Measurements from ENCODE around the gene MAPKAP1.

The MAPKAP1 gene

GRCh38 chr9:125437771-125438221 lies 269.2 kb downstream of the MAPKAP1 start:
- no peak overlapping the region for H3K27ac ChIP-seq
- TF ChIP-seq CTCF (conservative IDR thresholded peaks at IDR 0.05): no peak

- H3K27ac ChIP-seq: no peak overlapping the region
- TF ChIP-seq CTCF (conservative IDR thresholded peaks at IDR 0.05): no peak
Measured at GRCh38 chr9:125436613-125437443, 270.2 kb downstream of the MAPKAP1 start.

GRCh38 chr9:125435776-125436612 lies 271.0 kb downstream of the MAPKAP1 start:
- TF ChIP-seq CTCF (conservative IDR thresholded peaks at IDR 0.05): no peak

GRCh38 chr9:125434986-125435775 lies 271.8 kb downstream of the MAPKAP1 start:
- no peak for TF ChIP-seq CTCF (conservative IDR thresholded peaks at IDR 0.05)
- no peak overlapping the region for H3K27ac ChIP-seq

More at GRCh38 chr9:125435776-125436612, 271.0 kb downstream of the MAPKAP1 start:
- no peak overlapping the region for H3K27ac ChIP-seq

- TF ChIP-seq CTCF (conservative IDR thresholded peaks at IDR 0.05): no peak
- no peak overlapping the region for H3K27ac ChIP-seq
Measured at GRCh38 chr9:125433461-125434011, 273.5 kb downstream of the MAPKAP1 start.

GRCh38 chr9:125432715-125433385 lies 274.2 kb downstream of the MAPKAP1 start:
- no peak for TF ChIP-seq CTCF (conservative IDR thresholded peaks at IDR 0.05)
- no peak overlapping the region for H3K27ac ChIP-seq

All from VCaP (cell line).